Trophoblast cell (in vitro differentiated cells and primary cell): ENCODE data around the gene KYAT1.
A peak's percentile ranks its signal among the peaks of the same experiment; 100 is the strongest.

Source experiments
- DNase-seq, 2 donors: peaks; one replicate each; pipeline ENCODE4 v3.0.0-alpha.2; 2016
- H2AFZ ChIP-seq: 2 replicates; pipeline ENCODE4 v1.6.1; 2013; ENCODE audit warnings: low read length, moderate library complexity, mild to moderate bottlenecking; ENCODE audit not compliant: insufficient read depth, poor library complexity
- H2AK5ac ChIP-seq: 2 replicates; pipeline ENCODE4 v1.6.1; 2013; ENCODE audit warnings: mild to moderate bottlenecking, low read length
- H2BK120ac ChIP-seq: 2 replicates; pipeline ENCODE4 v1.6.1; 2013; ENCODE audit warnings: low read length, mild to moderate bottlenecking, moderate library complexity; ENCODE audit not compliant: insufficient read depth, poor library complexity
- H2BK12ac ChIP-seq: 2 replicates; pipeline ENCODE4 v1.6.1; 2013; ENCODE audit warnings: mild to moderate bottlenecking, low read length, moderate library complexity
- H2BK5ac ChIP-seq: 2 replicates; pipeline ENCODE4 v1.6.1; 2013; ENCODE audit warnings: low read length, low read depth, moderate library complexity, mild to moderate bottlenecking; ENCODE audit not compliant: poor library complexity
- H3K14ac ChIP-seq: 2 replicates; pipeline ENCODE4 v1.6.1; 2013; ENCODE audit warnings: mild to moderate bottlenecking, low read length
- H3K18ac ChIP-seq: 2 replicates; pipeline ENCODE4 v1.6.1; 2013; ENCODE audit warnings: mild to moderate bottlenecking, low read length
- H3K23ac ChIP-seq: 2 replicates; pipeline ENCODE4 v1.6.1; 2013; ENCODE audit warnings: low read length
- H3K27ac ChIP-seq: 2 replicates; pipeline ENCODE4 v1.5.1; 2013; ENCODE audit warnings: low read depth, mild to moderate bottlenecking, inconsistent platforms, low read length, moderate library complexity
- H3K27me3 ChIP-seq: 2 replicates; pipeline ENCODE4 v1.6.1; 2013; ENCODE audit warnings: inconsistent platforms, mild to moderate bottlenecking, low read length, moderate library complexity; ENCODE audit not compliant: insufficient read depth
- H3K36me3 ChIP-seq, 2 experiments: 1 replicate in 1 of 2; 2 replicates in 1 of 2; pipeline ENCODE4 v1.6.1; 2013; ENCODE audit warnings: low read length in 2 of 2, mild to moderate bottlenecking in 2 of 2, moderate library complexity in 1 of 2; ENCODE audit not compliant: insufficient read depth in 2 of 2, control insufficient read depth in 1 of 2
- H3K4ac ChIP-seq: 2 replicates; pipeline ENCODE4 v1.6.1; 2013; ENCODE audit warnings: low read depth, mild to moderate bottlenecking, low read length, moderate library complexity
- H3K4me1 ChIP-seq, 2 experiments: 1 replicate in 1 of 2; 2 replicates in 1 of 2; pipeline ENCODE4 v1.6.1; 2013; ENCODE audit warnings: low read length in 2 of 2, mild to moderate bottlenecking in 2 of 2, moderate library complexity in 1 of 2; ENCODE audit not compliant: insufficient read depth in 2 of 2, control insufficient read depth in 1 of 2
- H3K4me2 ChIP-seq: 2 replicates; pipeline ENCODE4 v1.6.1; 2013; ENCODE audit warnings: inconsistent platforms, mild to moderate bottlenecking, low read length, moderate library complexity
- H3K4me3 ChIP-seq: 2 replicates; pipeline ENCODE4 v1.5.1; 2013; ENCODE audit warnings: mild to moderate bottlenecking, low read depth, low read length, inconsistent platforms
- H3K79me1 ChIP-seq: one replicate; pipeline ENCODE4 v1.6.1; 2013; ENCODE audit warnings: low read length
- H3K79me2 ChIP-seq: 2 replicates; pipeline ENCODE4 v1.6.1; 2013; ENCODE audit warnings: low read length, mild to moderate bottlenecking; ENCODE audit not compliant: control insufficient read depth, insufficient read depth, poor library complexity
- H3K9ac ChIP-seq: 2 replicates; pipeline ENCODE4 v1.6.1; 2013; ENCODE audit warnings: mild to moderate bottlenecking, low read length
- H3K9me3 ChIP-seq: 2 replicates; pipeline ENCODE4 v1.6.1; 2013; ENCODE audit warnings: low read depth, mild to moderate bottlenecking, control low read depth, inconsistent platforms, low read length; ENCODE audit not compliant: insufficient read depth
- H4K12ac ChIP-seq: 2 replicates; pipeline ENCODE4 v1.6.1; 2013; ENCODE audit warnings: low read depth, mild to moderate bottlenecking, low read length, moderate library complexity
- H4K8ac ChIP-seq: 2 replicates; pipeline ENCODE4 v1.6.1; 2013; ENCODE audit warnings: low read depth, mild to moderate bottlenecking, low read length, moderate library complexity
- H4K91ac ChIP-seq: one replicate; pipeline ENCODE4 v1.6.1; 2013; ENCODE audit warnings: low read depth, mild to moderate bottlenecking, low read length, moderate library complexity
- WGBS: extraction: QIAGEN DNeasy Blood & Tissue Kit; methylation state at CpG from one replicate; pipeline ENCODE4 v1.1.7; 2013; ENCODE audit warnings: missing lambda C conversion rate; ENCODE audit not compliant: insufficient read length, insufficient coverage; ENCODE audit errors: extremely low coverage; 5-methylcytosine and 5-hydroxymethylcytosine counted together

KYAT1 gene

GRCh38 chr9:128892221-128892921 is 10.6 kb upstream of the KYAT1 start:
- Histone ChIP-seq H2BK120ac (no peak overlapping the region), H3K36me3 (peaks cover 50 to 51% of the 10 kb centered on the region in 2 experiments), H3K27ac (no peak overlapping the region), H2AK5ac (no peak overlapping the region), H3K4me2 (no peak overlapping the region), H3K23ac (no peak overlapping the region), H3K4me3 (no peak overlapping the region), H3K14ac (no peak overlapping the region), H4K12ac (no peak overlapping the region), H3K79me2 (peaks cover 2% of the 10 kb centered on the region), H3K4me1 (peaks cover 9% of the 10 kb centered on the region in 2 experiments), H4K91ac (no peak overlapping the region), H3K9me3 (no peaks in the 10 kb centered on the region), H3K27me3 (no peaks in the 10 kb centered on the region), H3K79me1 (no peaks in the 10 kb centered on the region), H2BK5ac (no peak overlapping the region), H3K18ac (peak overlapping the region; percentile 10), H3K9ac (no peak overlapping the region), H2BK12ac (no peak overlapping the region), H2AFZ (no peak overlapping the region), H4K8ac (no peak overlapping the region), H3K4ac (no peak overlapping the region)
- WGBS: no CpG with 5 or more reads among the region's 17 CpGs
- DNase-seq: no peak

GRCh38 chr9:128891321-128892220 is 9.8 kb upstream of the KYAT1 start:
- no peak overlapping the region for H3K9ac ChIP-seq
- no peak overlapping the region for H3K27ac ChIP-seq
- no peak overlapping the region for H3K14ac ChIP-seq
- peak in 1 of 2 donors; percentile 60 for DNase-seq
- no peak overlapping the region for H2AK5ac ChIP-seq
- H3K4me2 ChIP-seq: no peak overlapping the region
- no peak overlapping the region for H2BK5ac ChIP-seq
- H2BK12ac ChIP-seq: no peak overlapping the region
- H3K4ac ChIP-seq: no peak overlapping the region
- no peak overlapping the region for H2AFZ ChIP-seq
- H3K27me3 ChIP-seq: no peaks in the 10 kb centered on the region
- H3K79me2 ChIP-seq: peaks cover 2% of the 10 kb centered on the region
- H3K4me1 ChIP-seq: peaks cover 9% of the 10 kb centered on the region in 2 experiments
- no CpG with 5 or more reads among the region's 15 CpGs for WGBS
- H4K12ac ChIP-seq: no peak overlapping the region
- H3K79me1 ChIP-seq: no peaks in the 10 kb centered on the region
- H3K36me3 ChIP-seq: peaks cover 52 to 54% of the 10 kb centered on the region in 2 experiments
- H3K9me3 ChIP-seq: no peaks in the 10 kb centered on the region
- no peak overlapping the region for H4K8ac ChIP-seq
- no peak overlapping the region for H3K18ac ChIP-seq
- no peak overlapping the region for H3K23ac ChIP-seq
- H4K91ac ChIP-seq: no peak overlapping the region
- H3K4me3 ChIP-seq: no peak overlapping the region
- H2BK120ac ChIP-seq: no peak overlapping the region

GRCh38 chr9:128887914-128888350 is 6.2 kb upstream of the KYAT1 start:
- Histone ChIP-seq H3K14ac (no peak overlapping the region), H4K12ac (no peak overlapping the region), H4K91ac (no peak overlapping the region), H3K4me2 (no peak overlapping the region), H3K4me3 (no peak overlapping the region), H3K4me1 (peaks cover 12 to 23% of the 10 kb centered on the region in 2 experiments), H4K8ac (no peak overlapping the region), H2BK12ac (no peak overlapping the region), H3K36me3 (peaks cover 48 to 66% of the 10 kb centered on the region in 2 experiments), H3K9me3 (no peaks in the 10 kb centered on the region), H2BK5ac (no peak overlapping the region), H3K27ac (no peak overlapping the region), H2AFZ (no peak overlapping the region), H3K18ac (no peak overlapping the region), H2BK120ac (no peak overlapping the region), H3K79me2 (peaks cover 18% of the 10 kb centered on the region), H3K23ac (no peak overlapping the region), H3K79me1 (no peaks in the 10 kb centered on the region), H3K27me3 (no peaks in the 10 kb centered on the region), H3K9ac (no peak overlapping the region), H2AK5ac (no peak overlapping the region), H3K4ac (peak overlapping the region; percentile 35)
- DNase-seq: no peak
- no CpG with 5 or more reads among the region's 9 CpGs for WGBS

GRCh38 chr9:128887049-128887448 is 5.3 kb upstream of the KYAT1 start:
- Histone ChIP-seq H3K4me1 (peaks cover 8 to 16% of the 10 kb centered on the region in 2 experiments), H3K79me2 (peaks cover 26% of the 10 kb centered on the region), H2BK120ac (no peak overlapping the region), H3K9me3 (no peaks in the 10 kb centered on the region), H4K8ac (no peak overlapping the region), H2BK12ac (no peak overlapping the region), H2AK5ac (no peak overlapping the region), H2AFZ (no peak overlapping the region), H3K9ac (no peak overlapping the region), H3K4me3 (no peak overlapping the region), H3K36me3 (peaks cover 39 to 60% of the 10 kb centered on the region in 2 experiments), H3K4ac (no peak overlapping the region), H2BK5ac (no peak overlapping the region), H3K27me3 (no peaks in the 10 kb centered on the region), H4K91ac (no peak overlapping the region), H3K79me1 (peaks cover 7% of the 10 kb centered on the region), H3K18ac (no peak overlapping the region), H4K12ac (no peak overlapping the region), H3K27ac (no peak overlapping the region), H3K14ac (no peak overlapping the region), H3K23ac (no peak overlapping the region), H3K4me2 (no peak overlapping the region)
- no peak for DNase-seq
- no CpG with 5 or more reads among the region's 3 CpGs for WGBS
